ENCODE data around the gene NCOR1.

- no peak for TF ChIP-seq POLR2A (IDR thresholded peaks at IDR 0.05)
- TF ChIP-seq POLR2AphosphoS5 (IDR thresholded peaks at IDR 0.05) = no peak
- TF ChIP-seq CTCF (IDR thresholded peaks at IDR 0.05) = no peak
- no peak for TF ChIP-seq EP300 (IDR thresholded peaks at IDR 0.05)
Observed at GRCh38 chr17:16222406-16222805, 7.1 kb upstream of the NCOR1 start.
